ENCODE measurements around the gene SLAMF9.

Gene SLAMF9

DNA sequence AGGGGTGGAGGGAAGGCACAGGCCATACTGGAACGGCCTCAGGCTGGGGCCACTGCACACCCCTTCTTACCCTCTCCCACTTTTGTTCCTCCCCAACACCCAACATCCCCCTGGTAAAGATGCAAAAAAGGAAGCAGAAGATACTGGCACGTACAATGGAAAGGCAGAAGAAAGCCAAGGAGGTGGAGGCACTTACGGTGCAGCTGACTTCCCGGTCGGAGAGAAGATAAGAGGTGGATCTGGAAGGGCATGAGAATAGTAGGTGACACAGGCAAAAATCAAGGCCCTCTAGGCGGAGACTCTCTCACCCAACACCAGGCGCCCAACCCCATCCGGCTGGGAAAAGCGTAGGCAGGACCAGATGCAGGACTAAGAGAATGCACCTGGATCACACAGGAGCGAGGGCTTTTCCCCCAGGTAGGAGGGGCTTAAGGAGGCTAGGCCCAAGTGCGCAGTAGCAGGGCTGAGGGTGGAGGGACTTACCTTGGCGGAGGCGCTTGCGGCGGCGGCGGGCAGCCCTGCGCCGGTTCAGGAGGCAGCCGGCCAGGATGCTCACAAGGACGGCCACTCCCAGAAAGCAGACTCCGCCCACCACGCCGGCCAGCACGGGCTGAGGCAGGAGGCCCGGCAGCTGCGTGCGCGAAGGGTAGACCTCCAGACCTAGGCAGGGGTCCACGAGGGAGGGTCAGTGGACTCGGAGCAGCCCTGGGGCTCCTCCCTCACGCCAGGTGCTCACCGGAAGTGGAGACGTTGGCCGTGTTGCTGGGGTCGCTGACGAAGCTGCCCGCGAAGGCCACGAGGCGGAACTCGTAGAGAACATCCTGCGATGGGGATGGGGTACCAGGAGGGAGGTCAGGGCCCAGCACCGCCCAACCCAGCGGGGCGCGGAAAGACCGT lies 24.6 kb downstream of the SLAMF9 start:
- Histone ChIP-seq H3K27me3 (ENCODE audit: control insufficient read depth in 2 of 2, insufficient read depth in 2 of 2, low read length in 2 of 2) (no peaks in the 10 kb centered on the region), H3K9ac (ENCODE audit: low read depth in 1 of 2, low read length in 2 of 2) (no peak overlapping the region), H3K9me3 (ENCODE audit: control insufficient read depth in 2 of 2, low read length in 2 of 2) (no peaks in the 10 kb centered on the region), H3K4me1 (ENCODE audit: control insufficient read depth in 2 of 2, insufficient read depth in 2 of 2, low read length in 2 of 2) (peaks cover 13 to 16% of the 10 kb centered on the region in 2 donors), H3K36me3 (ENCODE audit: control insufficient read depth in 2 of 2, insufficient read depth in 2 of 2, low read length in 2 of 2) (no peaks in the 10 kb centered on the region), H3K27ac (ENCODE audit: low read depth in 2 of 2, low read length in 2 of 2) (no peak overlapping the region), H3K4me3 (ENCODE audit: low read length in 2 of 2) (no peak overlapping the region)

DNA sequence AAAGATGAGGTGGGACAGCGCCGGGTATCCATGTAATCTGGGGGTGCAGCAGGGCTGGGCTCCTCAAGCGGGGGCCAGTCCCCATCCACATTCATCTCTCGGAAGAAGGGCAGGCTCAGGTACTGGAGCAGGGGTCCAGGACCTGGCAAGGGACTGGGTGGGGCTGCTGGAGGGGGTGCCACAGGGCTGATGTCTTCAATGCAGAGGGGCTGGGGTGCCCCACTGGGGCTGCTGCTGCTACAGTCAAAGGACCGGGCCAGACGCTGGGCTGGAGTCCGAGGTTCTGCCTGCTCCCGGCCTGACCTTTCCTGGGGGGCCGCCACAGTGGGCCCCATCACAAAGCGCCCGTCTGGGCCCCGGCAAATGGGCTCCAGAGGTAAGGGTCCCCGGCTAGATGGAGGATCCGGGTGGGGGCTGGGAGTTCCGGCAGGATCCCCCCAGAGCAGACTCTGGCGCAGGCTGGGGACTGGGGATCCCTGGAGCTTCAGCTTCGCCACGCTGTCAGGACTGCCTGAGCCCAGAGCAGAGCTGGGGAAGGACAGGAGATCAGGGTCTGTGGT lies 25.5 kb downstream of the SLAMF9 start:
- Histone ChIP-seq H3K27ac (ENCODE audit: low read depth in 2 of 2, low read length in 2 of 2) (no peak overlapping the region), H3K9me3 (ENCODE audit: control insufficient read depth in 2 of 2, low read length in 2 of 2) (no peaks in the 10 kb centered on the region), H3K4me1 (ENCODE audit: control insufficient read depth in 2 of 2, insufficient read depth in 2 of 2, low read length in 2 of 2) (peaks cover 19 to 20% of the 10 kb centered on the region in 2 donors), H3K27me3 (ENCODE audit: control insufficient read depth in 2 of 2, insufficient read depth in 2 of 2, low read length in 2 of 2) (no peaks in the 10 kb centered on the region), H3K36me3 (ENCODE audit: control insufficient read depth in 2 of 2, insufficient read depth in 2 of 2, low read length in 2 of 2) (no peaks in the 10 kb centered on the region), H3K4me3 (ENCODE audit: low read length in 2 of 2) (no peak overlapping the region), H3K9ac (ENCODE audit: low read depth in 1 of 2, low read length in 2 of 2) (no peak overlapping the region)

DNA sequence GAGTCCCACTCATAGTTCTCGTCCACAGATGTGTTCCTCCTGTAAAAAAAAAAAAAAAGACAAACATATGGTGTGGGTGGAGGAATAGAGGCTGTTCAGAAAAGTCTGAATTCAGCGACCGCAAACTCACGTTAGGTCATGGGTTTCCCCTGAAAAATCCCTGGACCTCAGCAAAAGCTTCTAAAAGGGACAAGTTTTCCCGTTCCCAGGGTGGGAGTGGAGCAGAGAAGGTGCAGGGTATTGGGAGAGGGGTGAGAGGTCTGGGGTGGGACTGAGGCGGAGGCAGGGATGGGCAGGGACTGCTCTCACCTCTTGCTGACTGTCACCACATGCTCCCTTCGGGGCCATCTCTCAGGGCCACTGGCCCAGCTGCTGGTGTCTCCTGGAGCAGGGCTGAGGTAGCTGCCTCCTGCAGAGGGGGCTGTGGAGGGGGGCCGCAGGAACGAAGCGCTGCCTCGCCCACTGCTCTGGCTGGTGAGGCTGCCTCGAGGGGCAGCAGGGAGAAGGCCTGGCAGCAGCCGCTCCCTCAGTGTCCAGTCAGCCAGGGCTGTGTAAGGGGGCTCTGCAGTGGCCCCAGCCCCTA lies 26.1 kb downstream of the SLAMF9 start:
- no peak overlapping the region for H3K27ac ChIP-seq (ENCODE audit: low read depth in 2 of 2, low read length in 2 of 2)
- no peaks in the 10 kb centered on the region for H3K36me3 ChIP-seq (ENCODE audit: control insufficient read depth in 2 of 2, insufficient read depth in 2 of 2, low read length in 2 of 2)
- H3K27me3 ChIP-seq (ENCODE audit: control insufficient read depth in 2 of 2, insufficient read depth in 2 of 2, low read length in 2 of 2), result no peaks in the 10 kb centered on the region
- no peaks in the 10 kb centered on the region for H3K9me3 ChIP-seq (ENCODE audit: control insufficient read depth in 2 of 2, low read length in 2 of 2)
- H3K4me1 ChIP-seq (ENCODE audit: control insufficient read depth in 2 of 2, insufficient read depth in 2 of 2, low read length in 2 of 2), result peaks cover 26% of the 10 kb centered on the region in 2 donors
- no peak overlapping the region for H3K4me3 ChIP-seq (ENCODE audit: low read length in 2 of 2)
- H3K9ac ChIP-seq (ENCODE audit: low read depth in 1 of 2, low read length in 2 of 2), result no peak overlapping the region

DNA sequence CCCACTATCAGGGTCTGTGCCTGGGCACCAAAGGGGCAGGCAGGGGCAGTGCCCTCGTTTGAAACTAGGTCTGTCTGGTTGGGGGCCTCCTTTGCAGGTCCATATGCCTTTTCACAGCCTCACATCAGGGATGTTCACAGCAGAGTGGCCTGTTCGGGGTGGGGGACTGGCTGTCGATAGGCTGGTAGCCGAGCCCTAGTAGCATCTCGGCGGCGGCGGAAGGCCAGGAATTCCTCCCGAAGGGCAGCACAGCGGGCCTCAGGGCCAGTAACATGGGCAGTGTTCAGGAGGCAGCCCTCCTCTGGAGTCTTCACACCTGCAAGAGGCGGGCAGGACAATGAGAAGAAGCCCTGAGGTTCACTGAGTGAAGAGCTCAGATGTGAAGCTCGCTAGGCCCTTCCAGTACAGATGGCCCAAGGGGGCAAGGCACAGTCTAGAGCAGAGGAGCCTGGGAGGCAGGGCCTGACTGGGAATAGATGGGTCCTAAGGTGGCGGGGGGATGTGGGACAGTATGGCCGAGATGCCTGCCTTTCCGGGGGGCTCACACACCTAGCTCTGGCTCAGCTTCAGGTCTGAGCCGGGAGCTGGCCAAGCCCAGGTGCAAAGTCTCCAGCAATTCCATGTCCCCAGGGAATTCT lies 26.7 kb downstream of the SLAMF9 start:
- Histone ChIP-seq H3K4me3 (ENCODE audit: low read length in 2 of 2) (no peak overlapping the region), H3K9me3 (ENCODE audit: control insufficient read depth in 2 of 2, low read length in 2 of 2) (no peaks in the 10 kb centered on the region), H3K27ac (ENCODE audit: low read depth in 2 of 2, low read length in 2 of 2) (no peak overlapping the region), H3K27me3 (ENCODE audit: control insufficient read depth in 2 of 2, insufficient read depth in 2 of 2, low read length in 2 of 2) (no peaks in the 10 kb centered on the region), H3K36me3 (ENCODE audit: control insufficient read depth in 2 of 2, insufficient read depth in 2 of 2, low read length in 2 of 2) (no peaks in the 10 kb centered on the region), H3K9ac (ENCODE audit: low read depth in 1 of 2, low read length in 2 of 2) (no peak overlapping the region), H3K4me1 (ENCODE audit: control insufficient read depth in 2 of 2, insufficient read depth in 2 of 2, low read length in 2 of 2) (peaks cover 32 to 33% of the 10 kb centered on the region in 2 donors)

DNA sequence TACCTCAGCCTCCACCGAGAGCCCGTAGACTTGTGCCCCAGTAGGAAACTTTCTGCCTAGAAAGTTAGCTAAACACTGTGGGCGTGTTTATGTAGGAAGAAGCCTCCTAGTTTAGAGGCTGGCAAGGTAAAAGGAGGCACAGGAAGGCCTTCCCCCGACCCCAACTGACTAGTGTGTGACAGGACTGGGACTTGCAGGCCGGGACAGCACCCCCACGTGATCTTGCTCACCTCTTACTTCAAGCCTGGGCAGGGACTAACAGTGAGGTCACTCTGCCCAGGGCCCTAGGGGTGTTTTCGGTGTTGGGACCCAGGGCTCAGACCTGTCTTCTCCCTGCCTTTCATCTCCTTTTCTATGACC lies 28.3 kb downstream of the SLAMF9 start:
- Histone ChIP-seq H3K36me3 (ENCODE audit: control insufficient read depth in 2 of 2, insufficient read depth in 2 of 2, low read length in 2 of 2) (peaks cover under 1 to 8% of the 10 kb centered on the region in 2 donors), H3K27ac (ENCODE audit: low read depth in 2 of 2, low read length in 2 of 2) (peak overlapping the region; percentile 95 to 99), H3K4me1 (ENCODE audit: control insufficient read depth in 2 of 2, insufficient read depth in 2 of 2, low read length in 2 of 2) (peaks cover 41% of the 10 kb centered on the region in 2 donors), H3K9me3 (ENCODE audit: control insufficient read depth in 2 of 2, low read length in 2 of 2) (no peaks in the 10 kb centered on the region), H3K4me3 (ENCODE audit: low read length in 2 of 2) (peak overlapping the region; percentile 97 to 98), H3K9ac (ENCODE audit: low read depth in 1 of 2, low read length in 2 of 2) (peak overlapping the region; percentile 76 to 90), H3K27me3 (ENCODE audit: control insufficient read depth in 2 of 2, insufficient read depth in 2 of 2, low read length in 2 of 2) (no peaks in the 10 kb centered on the region)

DNA sequence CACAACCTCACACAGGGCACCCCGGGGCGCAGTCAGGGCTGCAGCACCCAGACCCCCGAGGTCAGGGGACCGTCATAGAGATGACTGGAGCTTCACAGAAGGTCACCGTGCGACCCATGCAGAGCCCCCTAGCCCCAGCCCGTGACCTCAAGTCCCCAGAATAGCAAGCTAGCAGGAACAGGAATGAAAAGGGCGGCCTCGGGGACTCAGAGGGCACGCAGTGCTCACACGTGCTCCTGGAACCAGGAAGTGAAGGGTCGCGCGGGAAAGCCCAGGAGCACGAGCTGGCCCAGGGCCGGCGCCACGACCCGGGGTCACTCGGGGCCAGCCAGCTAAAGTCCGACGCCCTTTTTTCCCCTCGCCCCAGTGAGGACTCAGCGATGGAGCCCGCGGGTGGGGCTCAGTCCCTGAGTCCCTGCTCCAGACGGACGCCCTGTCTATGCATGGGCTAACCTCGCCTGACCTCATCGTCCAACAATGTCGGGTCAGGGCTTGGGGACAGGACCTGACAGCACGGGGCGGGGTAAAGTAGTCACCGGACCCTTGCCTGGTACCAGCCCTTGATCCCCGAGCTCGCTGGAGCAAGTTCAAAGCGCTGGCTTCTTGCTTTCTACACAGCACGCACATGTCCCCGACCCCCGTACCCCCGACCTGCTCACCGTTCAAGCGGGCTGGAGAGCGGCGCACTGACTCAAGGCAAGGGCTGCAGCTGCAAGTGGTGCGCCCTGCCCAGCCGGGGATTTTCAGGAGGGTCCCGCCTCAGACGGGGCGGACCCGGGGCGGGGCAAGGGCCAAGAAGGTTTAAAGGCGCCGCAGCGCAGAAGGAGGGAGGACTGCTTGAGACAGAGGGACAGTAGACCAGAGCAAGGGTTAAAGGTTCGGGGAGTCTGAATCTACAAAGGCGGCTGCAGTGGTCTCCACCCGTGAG lies 29.0 kb downstream of the SLAMF9 start, which contains the start of gene TAGLN2:
TAGLN2 (minus strand) TSS at position 717 of the 928 bp plus-strand sequence. CDS start 4,998 bp downstream, outside the sequence.
- H3K4me1 ChIP-seq (ENCODE audit: control insufficient read depth in 2 of 2, insufficient read depth in 2 of 2, low read length in 2 of 2), result peaks cover 41 to 42% of the 10 kb centered on the region in 2 donors

DNA sequence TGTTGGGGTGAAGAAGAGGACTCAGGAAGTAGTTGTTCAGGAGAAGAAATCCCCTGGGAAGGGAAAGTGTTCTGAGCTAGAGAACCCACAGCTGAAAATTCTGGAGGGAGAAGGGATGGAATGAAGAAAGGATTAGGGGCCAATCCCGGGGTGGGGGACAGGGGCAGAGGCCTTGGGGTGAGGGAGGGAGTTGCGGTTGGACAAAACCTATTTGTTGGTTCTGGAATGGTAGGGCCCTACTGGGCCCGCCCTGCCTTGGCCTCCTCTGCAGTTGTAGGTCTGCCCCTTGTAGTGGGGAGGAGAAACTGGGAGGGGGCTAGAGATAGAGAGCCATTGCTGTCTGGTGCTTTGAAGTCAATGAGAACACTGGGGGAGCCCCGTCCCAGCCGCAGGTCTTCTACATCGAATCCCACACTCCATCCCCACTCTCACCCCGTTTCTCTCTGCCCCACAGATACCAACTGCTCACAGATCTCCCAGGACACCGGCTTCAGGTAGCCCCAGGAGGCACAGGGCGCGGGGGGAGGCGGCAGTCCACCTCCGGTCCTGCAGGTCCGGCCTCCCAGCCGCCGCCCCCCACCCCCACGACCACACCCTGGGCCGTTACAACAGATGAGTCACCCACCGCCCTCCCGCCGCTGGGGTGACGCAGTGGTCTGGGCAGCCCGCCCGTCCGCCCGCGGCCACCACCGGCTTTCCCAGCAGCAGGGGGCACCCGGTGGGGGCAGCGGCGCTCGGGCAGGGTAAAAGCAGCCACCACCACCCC lies 29.8 kb downstream of the SLAMF9 start:
- Histone ChIP-seq H3K27me3 (ENCODE audit: control insufficient read depth in 2 of 2, insufficient read depth in 2 of 2, low read length in 2 of 2) (no peaks in the 10 kb centered on the region), H3K9ac (ENCODE audit: low read depth in 1 of 2, low read length in 2 of 2) (peak overlapping the region; percentile 90 to 97)

More for the DNA sequence above, 29.0 kb downstream of the SLAMF9 start, which contains the start of gene TAGLN2:
- Histone ChIP-seq H3K27ac (ENCODE audit: low read depth in 2 of 2, low read length in 2 of 2) (peak within 1 kb of the TSS; percentile 95 to 99), H3K27me3 (ENCODE audit: control insufficient read depth in 2 of 2, insufficient read depth in 2 of 2, low read length in 2 of 2) (no peaks in the 10 kb centered on the region), H3K36me3 (ENCODE audit: control insufficient read depth in 2 of 2, insufficient read depth in 2 of 2, low read length in 2 of 2) (peaks cover 7 to 14% of the 10 kb centered on the region in 2 donors), H3K9ac (ENCODE audit: low read depth in 1 of 2, low read length in 2 of 2) (peak within 1 kb of the TSS; percentile 90 to 97), H3K9me3 (ENCODE audit: control insufficient read depth in 2 of 2, low read length in 2 of 2) (no peaks in the 10 kb centered on the region), H3K4me3 (ENCODE audit: low read length in 2 of 2) (peak within 1 kb of the TSS; percentile 97 to 98)

DNA sequence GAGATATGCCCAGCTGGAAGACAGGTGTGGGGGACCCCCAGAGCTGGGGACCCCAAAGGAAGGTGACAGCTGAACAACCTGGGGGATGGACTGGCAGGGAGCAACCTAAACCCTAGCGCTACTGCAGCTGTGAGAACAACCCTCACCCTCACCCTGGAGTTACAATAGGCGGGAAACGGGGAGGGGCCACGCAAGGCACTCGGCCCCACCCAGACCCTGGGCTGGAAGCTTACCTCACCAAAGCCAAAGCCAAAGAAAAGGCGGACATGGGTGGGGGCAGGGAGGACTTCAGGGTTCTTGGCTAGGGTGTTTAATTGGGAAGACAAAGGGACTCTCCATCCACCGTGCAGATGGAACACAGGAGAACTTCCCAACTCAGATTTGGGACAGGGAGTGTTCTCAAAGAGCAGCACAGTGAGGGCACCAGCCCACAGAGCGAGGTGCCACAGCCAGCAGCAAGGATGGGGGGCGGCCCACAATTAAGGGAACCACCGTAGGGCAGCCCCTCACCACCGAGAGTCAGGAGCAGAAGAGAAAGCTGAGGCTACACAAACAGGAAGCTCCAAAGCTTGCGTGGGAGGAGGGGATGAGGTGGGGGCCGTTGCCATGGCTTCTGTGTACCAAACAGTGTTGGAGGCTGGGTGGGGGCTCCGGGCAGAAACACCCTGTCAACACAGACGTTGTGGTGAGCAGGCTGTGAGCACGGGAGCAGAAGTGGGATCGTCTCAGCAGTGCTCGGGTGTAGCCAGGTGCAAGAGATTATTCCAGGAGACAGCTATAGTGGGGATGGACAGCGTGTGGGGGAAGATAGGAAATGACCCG lies 30.6 kb downstream of the SLAMF9 start:
- Histone ChIP-seq H3K27me3 (ENCODE audit: control insufficient read depth in 2 of 2, insufficient read depth in 2 of 2, low read length in 2 of 2) (no peaks in the 10 kb centered on the region), H3K27ac (ENCODE audit: low read depth in 2 of 2, low read length in 2 of 2) (peak overlapping the region; percentile 95 to 99), H3K4me3 (ENCODE audit: low read length in 2 of 2) (peak overlapping the region; percentile 97 to 98), H3K9me3 (ENCODE audit: control insufficient read depth in 2 of 2, low read length in 2 of 2) (no peaks in the 10 kb centered on the region), H3K4me1 (ENCODE audit: control insufficient read depth in 2 of 2, insufficient read depth in 2 of 2, low read length in 2 of 2) (peaks cover 50 to 53% of the 10 kb centered on the region in 2 donors), H3K36me3 (ENCODE audit: control insufficient read depth in 2 of 2, insufficient read depth in 2 of 2, low read length in 2 of 2) (peaks cover 23 to 31% of the 10 kb centered on the region in 2 donors), H3K9ac (ENCODE audit: low read depth in 1 of 2, low read length in 2 of 2) (peak overlapping the region; percentile 90 to 97)

More for the DNA sequence above, 29.8 kb downstream of the SLAMF9 start:
- Histone ChIP-seq H3K27ac (ENCODE audit: low read depth in 2 of 2, low read length in 2 of 2) (peak overlapping the region; percentile 95 to 99), H3K9me3 (ENCODE audit: control insufficient read depth in 2 of 2, low read length in 2 of 2) (no peaks in the 10 kb centered on the region), H3K36me3 (ENCODE audit: control insufficient read depth in 2 of 2, insufficient read depth in 2 of 2, low read length in 2 of 2) (peaks cover 15 to 23% of the 10 kb centered on the region in 2 donors), H3K4me3 (ENCODE audit: low read length in 2 of 2) (peak overlapping the region; percentile 97 to 98), H3K4me1 (ENCODE audit: control insufficient read depth in 2 of 2, insufficient read depth in 2 of 2, low read length in 2 of 2) (peaks cover 43 to 47% of the 10 kb centered on the region in 2 donors)

Measured in mucosa of rectum (tissue), 2 donors.